ENCODE results near the gene TAS2R41. TPM values are rescaled to one million over a fixed set of nuclear protein-coding genes. Genes with fewer than 3 reads are reported as not detected.

Gene TAS2R41
- total RNA-seq, 4 donors from 2014 or later: not detected

GRCh38 chr7:143494622-143495021, 16.9 kb downstream of the TAS2R41 start:
- TF ChIP-seq CTCF (IDR thresholded peaks at IDR 0.05; ENCODE audit: low read depth): no peak

GRCh38 chr7:143495851-143496250, 18.2 kb downstream of the TAS2R41 start:
- no peak for TF ChIP-seq CTCF (IDR thresholded peaks at IDR 0.05; ENCODE audit: low read depth)

DNA sequence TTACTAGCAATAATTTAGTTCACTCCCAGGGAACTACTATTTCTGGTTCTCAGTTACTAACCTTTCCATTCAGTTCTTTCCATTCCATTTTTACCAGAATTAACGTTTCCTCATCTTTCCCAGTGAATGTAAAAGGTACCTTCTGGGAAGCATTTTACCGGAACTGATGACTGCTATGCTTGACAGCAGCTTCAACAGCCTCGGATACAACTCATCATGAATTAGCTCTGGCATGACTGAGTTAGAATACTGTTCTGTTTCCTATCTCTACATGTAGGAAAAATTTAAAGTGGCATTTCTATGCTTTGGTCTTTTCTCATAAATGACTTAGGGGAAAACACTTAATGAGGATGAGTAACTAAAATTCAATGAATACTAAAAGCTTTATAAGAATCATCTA, 18.6 kb downstream of the TAS2R41 start:
- no peak for TF ChIP-seq CTCF (IDR thresholded peaks at IDR 0.05; ENCODE audit: low read depth)

GRCh38 chr7:143497008-143497795, 19.5 kb downstream of the TAS2R41 start:
- no peak for TF ChIP-seq CTCF (IDR thresholded peaks at IDR 0.05; ENCODE audit: low read depth)

- TF ChIP-seq CTCF (IDR thresholded peaks at IDR 0.05; ENCODE audit: low read depth): no peak
Measured at GRCh38 chr7:143499246-143499645, 21.6 kb downstream of the TAS2R41 start.

GRCh38 chr7:143499743-143500348, 22.2 kb downstream of the TAS2R41 start:
- no peak for TF ChIP-seq CTCF (IDR thresholded peaks at IDR 0.05; ENCODE audit: low read depth)

GRCh38 chr7:143503261-143503660, 25.6 kb downstream of the TAS2R41 start:
- no peak for TF ChIP-seq CTCF (IDR thresholded peaks at IDR 0.05; ENCODE audit: low read depth)
